Subcutaneous adipose tissue (tissue), 4 donors: ENCODE data around the gene PTTG1IP. TPM values are rescaled to one million over a fixed set of nuclear protein-coding genes. Genes with fewer than 3 reads are reported as not detected.

Experiments
- total RNA-seq, 4 donors: library from RNA; depleted of rRNA; stranded (reverse); fragments of >200 nt; gene quantifications; one replicate each; pipeline ENCODE4 v1.1.0, GENCODE V29; 2016
- TF ChIP-seq, protein P1 (sequence below): fragments of 450-650 bp; IDR thresholded peaks from one replicate; pipeline ENCODE4 v1.5.1; 2016; ENCODE audit warnings: low read depth, mild to moderate bottlenecking, control low read depth, antibody characterized with exemption, moderate library complexity

The PTTG1IP gene
- total RNA-seq, 4 donors from 2014 or later = 131 to 244 (median 148) TPM

DNA sequence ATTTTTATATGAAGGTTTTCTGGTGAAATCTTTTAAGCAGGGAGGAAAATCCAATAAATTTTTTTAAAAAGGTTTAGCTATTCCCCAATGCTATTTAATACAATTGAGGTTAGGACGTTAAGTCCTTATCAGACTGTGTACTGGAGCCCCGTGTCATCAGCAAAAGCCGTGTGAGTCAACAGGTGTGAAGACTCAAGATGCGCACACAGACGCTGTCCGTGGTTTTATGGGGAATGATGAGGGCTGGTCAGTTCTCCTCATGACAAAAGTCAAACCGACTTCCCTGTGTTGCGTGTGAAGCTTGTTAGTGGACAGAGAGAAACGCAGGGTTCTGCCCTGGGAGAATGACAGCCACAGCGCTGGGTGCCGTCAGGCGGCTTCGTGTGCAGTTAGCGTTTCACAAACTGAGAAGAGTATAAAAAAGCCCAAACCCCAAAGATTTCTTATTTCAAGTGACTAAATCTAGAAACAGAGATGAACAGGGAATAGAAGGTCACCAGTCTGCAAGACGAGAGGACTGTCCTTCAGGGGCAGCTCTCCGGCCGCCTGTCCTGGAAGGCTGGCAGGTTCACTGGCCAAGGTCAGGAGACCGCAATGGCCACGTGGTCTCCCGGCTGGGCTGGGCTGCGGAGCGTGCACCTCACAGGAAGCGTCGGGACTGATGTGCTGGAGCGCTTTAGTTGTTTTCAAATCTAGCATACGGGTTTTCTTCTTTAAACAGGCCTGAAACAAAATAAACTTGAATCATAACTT, 22.4 kb downstream of the PTTG1IP start:
- TF ChIP-seq, protein P1, sequence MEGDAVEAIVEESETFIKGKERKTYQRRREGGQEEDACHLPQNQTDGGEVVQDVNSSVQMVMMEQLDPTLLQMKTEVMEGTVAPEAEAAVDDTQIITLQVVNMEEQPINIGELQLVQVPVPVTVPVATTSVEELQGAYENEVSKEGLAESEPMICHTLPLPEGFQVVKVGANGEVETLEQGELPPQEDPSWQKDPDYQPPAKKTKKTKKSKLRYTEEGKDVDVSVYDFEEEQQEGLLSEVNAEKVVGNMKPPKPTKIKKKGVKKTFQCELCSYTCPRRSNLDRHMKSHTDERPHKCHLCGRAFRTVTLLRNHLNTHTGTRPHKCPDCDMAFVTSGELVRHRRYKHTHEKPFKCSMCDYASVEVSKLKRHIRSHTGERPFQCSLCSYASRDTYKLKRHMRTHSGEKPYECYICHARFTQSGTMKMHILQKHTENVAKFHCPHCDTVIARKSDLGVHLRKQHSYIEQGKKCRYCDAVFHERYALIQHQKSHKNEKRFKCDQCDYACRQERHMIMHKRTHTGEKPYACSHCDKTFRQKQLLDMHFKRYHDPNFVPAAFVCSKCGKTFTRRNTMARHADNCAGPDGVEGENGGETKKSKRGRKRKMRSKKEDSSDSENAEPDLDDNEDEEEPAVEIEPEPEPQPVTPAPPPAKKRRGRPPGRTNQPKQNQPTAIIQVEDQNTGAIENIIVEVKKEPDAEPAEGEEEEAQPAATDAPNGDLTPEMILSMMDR = no peak

DNA sequence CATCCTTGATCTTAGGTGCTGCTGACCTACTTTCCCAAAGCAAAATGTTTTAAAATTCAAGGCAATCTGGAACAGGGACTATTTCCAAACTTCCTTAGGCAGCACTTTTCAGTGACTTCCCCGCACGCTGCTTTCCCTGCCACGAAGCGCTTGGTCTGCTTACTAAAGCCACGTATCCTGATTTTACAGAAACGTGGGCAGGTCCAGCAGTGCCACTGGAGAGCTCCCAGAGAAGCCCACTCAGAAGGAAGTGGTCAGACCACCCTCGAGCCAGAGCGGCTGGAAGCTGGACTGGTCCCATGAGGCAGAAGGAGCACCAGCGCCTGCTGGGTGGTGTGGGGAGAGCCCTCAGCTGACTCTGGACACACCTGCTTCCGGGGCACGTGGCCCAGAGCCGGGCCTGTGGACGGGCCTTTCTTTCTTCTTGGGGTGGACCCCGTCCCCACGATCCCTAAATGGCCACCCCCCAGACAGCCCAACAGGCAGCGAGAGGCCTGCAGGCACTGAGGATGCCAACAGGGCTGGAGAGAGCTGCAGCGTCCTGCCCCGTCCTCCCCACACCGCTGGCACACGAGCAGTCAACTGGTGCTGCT, 23.2 kb downstream of the PTTG1IP start:
- TF ChIP-seq, protein P1 = no peak

DNA sequence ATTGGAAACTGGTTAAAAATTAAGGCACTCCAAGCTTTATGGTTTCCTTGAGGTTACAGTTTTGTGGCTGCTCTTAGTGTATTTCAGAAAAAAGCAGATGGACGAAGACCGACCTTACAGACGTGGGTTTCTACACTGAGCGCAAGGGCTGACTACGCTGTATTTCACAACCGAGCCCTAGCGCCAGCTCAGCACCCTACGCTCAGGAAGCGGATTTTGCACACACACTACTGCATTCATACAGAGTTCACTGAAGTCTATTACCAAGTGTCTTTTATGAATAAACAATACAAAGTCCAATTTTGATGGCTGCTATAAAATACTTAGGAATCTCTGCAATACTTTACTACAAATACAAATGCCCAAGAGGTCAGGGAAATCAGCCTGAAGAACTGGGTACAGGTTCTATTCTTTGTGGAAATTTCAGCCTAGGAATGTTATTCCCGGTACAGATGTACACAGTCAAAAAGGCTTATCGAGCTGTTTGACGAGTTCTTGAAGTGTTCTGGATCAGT, 23.8 kb downstream of the PTTG1IP start:
- TF ChIP-seq, protein P1 = no peak

DNA sequence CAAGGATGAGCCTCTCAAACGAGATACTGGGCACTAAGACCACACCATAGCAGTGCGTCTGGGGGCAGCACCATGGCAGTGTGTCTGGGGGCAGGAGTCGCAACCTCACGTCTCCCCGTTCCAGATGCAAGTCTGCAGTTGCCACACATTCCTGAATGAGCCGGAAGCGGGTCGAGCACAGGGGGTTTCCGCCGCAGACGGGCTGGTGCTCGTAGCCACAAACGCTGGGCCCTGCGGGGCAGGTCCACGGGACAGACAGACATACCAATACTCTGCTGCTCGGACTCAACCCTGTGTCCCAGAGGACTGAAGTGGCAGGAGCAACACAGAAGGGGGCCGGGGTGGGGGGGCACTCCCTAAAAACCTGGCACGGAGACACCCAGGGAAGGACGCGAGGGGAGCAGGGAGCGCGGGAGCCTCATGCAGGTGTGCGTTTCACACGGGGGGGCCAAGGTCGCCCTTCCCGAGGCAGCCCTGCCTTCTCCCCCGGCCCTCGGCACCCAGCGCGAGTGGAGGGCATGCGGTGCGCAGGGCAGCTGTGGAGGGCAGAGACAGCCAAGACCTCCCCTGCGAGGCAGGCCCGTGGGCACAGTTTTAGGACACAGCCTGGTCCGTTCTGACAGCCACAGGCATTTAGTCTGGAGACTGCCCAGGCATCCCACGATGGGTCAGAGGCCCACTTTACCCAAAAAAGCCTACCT, 24.5 kb downstream of the PTTG1IP start:
- TF ChIP-seq, protein P1 = no peak

DNA sequence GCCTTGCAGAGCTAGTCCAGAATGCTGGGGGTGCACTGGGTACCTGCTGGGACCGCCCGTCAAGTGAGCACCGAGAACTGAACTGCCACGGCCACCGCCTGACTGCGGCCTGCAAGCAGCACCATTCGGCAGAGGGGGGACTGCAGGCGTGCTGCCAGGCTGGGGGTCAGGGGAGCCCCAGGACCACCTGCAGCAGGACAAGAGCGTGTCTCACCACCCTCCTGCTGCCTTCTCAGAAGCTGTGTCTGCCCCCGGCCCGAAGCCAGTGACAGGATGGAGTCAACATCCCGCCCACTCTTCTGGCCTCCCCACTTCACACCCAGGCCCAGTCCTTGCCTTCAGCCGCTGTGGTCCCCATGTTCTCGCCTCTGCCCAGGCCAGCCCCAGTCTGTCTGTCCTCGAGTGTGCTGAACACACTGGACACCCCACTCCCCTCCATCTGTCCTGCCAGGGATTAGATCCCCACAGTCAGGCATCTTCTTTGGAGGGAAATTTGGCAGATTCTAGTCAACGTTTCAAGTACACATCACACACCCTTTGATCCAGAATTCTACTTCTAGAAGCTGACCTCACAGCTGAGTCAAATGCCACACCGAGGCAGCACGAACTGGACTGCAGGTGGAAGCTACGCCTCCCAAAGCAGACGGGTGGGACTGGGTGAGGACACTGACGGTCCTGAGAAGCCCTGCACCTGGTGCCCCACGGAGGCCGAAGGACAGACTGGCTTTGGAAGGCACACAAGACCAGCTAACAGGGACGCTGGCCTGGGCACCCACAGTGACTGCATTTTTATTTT, 26.0 kb downstream of the PTTG1IP start:
- TF ChIP-seq, protein P1 = no peak

DNA sequence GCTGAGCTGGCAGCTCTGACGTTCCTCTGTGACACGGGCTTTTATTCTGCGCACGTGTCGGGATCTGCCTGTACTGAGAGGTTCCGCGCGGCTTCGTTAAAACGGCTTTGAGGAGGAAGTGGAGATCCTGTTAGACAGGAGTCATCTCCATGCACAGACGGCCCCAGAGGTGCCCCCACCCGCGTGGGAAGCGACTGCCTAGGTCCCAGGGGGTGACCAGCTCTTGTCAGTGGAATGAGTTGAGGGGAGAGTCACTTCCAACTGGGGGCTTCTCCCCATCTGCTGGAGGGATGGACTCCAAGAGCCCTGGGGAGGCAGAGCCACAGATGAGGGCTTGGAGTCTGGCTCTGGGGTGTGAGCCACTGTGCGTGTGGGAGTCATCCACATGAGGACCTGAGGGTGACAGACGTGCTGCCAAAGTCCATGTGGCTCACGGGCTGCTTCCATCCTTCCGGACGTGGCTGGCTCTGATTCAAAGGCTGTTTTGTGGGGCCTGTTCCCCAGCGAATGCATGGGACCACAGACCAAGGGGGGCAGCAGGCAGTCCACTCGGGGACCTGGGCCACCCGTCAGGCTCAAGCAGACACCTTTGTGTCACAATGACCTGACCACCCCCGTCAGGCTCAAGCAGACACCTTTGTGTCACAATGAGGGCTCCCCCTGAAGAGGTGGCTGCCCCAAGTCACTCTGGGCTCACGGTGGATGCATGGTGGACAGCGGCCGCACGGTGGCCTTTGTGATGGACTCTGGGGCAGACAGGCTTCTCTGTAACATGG, 26.8 kb downstream of the PTTG1IP start:
- TF ChIP-seq, protein P1 = no peak
